Endothelial cell of hepatic sinusoid (primary cell): ENCODE measurements around the gene DNPEP.

Experiments
- in situ Hi-C: cut with HindIII; loops from 2 replicates; pipeline ENCODE4 v1.10.0; 2017; ENCODE audit warnings: low sequenced_read_pairs

DNPEP gene

GRCh38 chr2:219387306-219388120 lies at the start of gene DNPEP:
Gene DNPEP, minus strand, starts transcription at chr2:219387912. Its CDS starts 118 bp downstream, at chr2:219387794.
- in situ Hi-C loops = no loop called here

- in situ Hi-C loops = no loop called here
Observed at GRCh38 chr2:219437141-219437540, 49.4 kb upstream of the DNPEP start.

GRCh38 chr2:219436491-219436890 lies 48.8 kb upstream of the DNPEP start:
- in situ Hi-C loops = no loop called here

GRCh38 chr2:219435701-219436100 lies 48.0 kb upstream of the DNPEP start:
- in situ Hi-C loops = no loop called here

- in situ Hi-C loops = no loop called here
Observed at GRCh38 chr2:219434718-219435525, 47.2 kb upstream of the DNPEP start, which contains the start of gene SPEG. Gene SPEG, plus strand, starts transcription at chr2:219434843. Its CDS starts 135 bp downstream, at chr2:219434978.

- in situ Hi-C loops = no loop called here
Observed at GRCh38 chr2:219434468-219434717, 46.7 kb upstream of the DNPEP start.

- in situ Hi-C loops = no loop called here
Observed at GRCh38 chr2:219433666-219434467, 46.2 kb upstream of the DNPEP start.

GRCh38 chr2:219430633-219431615 lies 43.2 kb upstream of the DNPEP start:
- in situ Hi-C loops = no loop called here

- in situ Hi-C loops = no loop called here
Observed at GRCh38 chr2:219429958-219430606, 42.4 kb upstream of the DNPEP start.

GRCh38 chr2:219428469-219428868 lies 40.8 kb upstream of the DNPEP start:
- in situ Hi-C loops = no loop called here

- in situ Hi-C loops = no loop called here
Observed at GRCh38 chr2:219426534-219427136, 38.9 kb upstream of the DNPEP start.

GRCh38 chr2:219426068-219426443 lies 38.3 kb upstream of the DNPEP start:
- in situ Hi-C loops = no loop called here

GRCh38 chr2:219425238-219426067 lies 37.7 kb upstream of the DNPEP start:
- in situ Hi-C loops = no loop called here

- in situ Hi-C loops = no loop called here
Observed at GRCh38 chr2:219423652-219424377, 36.1 kb upstream of the DNPEP start.

GRCh38 chr2:219422952-219423534 lies 35.3 kb upstream of the DNPEP start:
- in situ Hi-C loops = no loop called here

GRCh38 chr2:219421323-219421722 lies 33.6 kb upstream of the DNPEP start:
- in situ Hi-C loops = no loop called here

- in situ Hi-C loops = no loop called here
Observed at GRCh38 chr2:219420687-219421086, 33.0 kb upstream of the DNPEP start.
